Activated CD8-positive, alpha-beta T cell treated with anti-CD3 and anti-CD28 coated beads for 36 hours (primary cell): ENCODE data around the gene CYGB. TPM values are rescaled to one million over a fixed set of nuclear protein-coding genes. Genes with fewer than 3 reads are reported as not detected.
"Not testable (repeated sequence)": the region's sequence is repeated elsewhere in the genome, so short reads cannot be mapped to it uniquely, and the experiment has no call there.

Experiments
- ATAC-seq: fragments of 200-7000 bp; cut with Tn5 transposase; one replicate; pipeline ENCODE4 v1.10.0; 2021; ENCODE audit warnings: mild to moderate bottlenecking, moderate library complexity
- CTCF ChIA-PET: fragments of 350-600 bp; sonication (Branson Sonifier 250); formaldehyde crosslinking; loops from one replicate; lab custom pipeline; 2021; ENCODE audit warnings: antibody characterized with exemption; lab: Charles Lee
- POLR2A ChIA-PET: fragments of 350-600 bp; sonication (Branson Sonifier 250); formaldehyde crosslinking; loops from one replicate; lab custom pipeline; 2021; ENCODE audit warnings: antibody characterized with exemption; lab: Charles Lee
- DNase-seq: peaks from one replicate; pipeline ENCODE4 v3.0.0-alpha.2; 2020
- H3K27ac Mint-ChIP-seq: one replicate; pipeline ENCODE4 v1.8.0; 2021; ENCODE audit warnings: mild to moderate bottlenecking, mixed read lengths
- H3K27me3 Mint-ChIP-seq: one replicate; pipeline ENCODE4 v1.8.0; 2021; ENCODE audit warnings: mixed read lengths
- H3K36me3 Mint-ChIP-seq: one replicate; pipeline ENCODE4 v1.8.0; 2021; ENCODE audit warnings: low read depth, mixed read lengths
- H3K4me1 Mint-ChIP-seq: one replicate; pipeline ENCODE4 v1.8.0; 2021; ENCODE audit warnings: low read depth, mixed read lengths
- H3K4me3 Mint-ChIP-seq: one replicate; pipeline ENCODE4 v1.8.0; 2021; ENCODE audit warnings: mild to moderate bottlenecking, moderate library complexity, mixed read lengths
- H3K9me3 Mint-ChIP-seq: one replicate; pipeline ENCODE4 v1.8.0; 2021; ENCODE audit warnings: mixed read lengths
- intact Hi-C: fragments of 100-400 bp; cut with micrococcal nuclease; formaldehyde crosslinking; loops from one replicate; pipeline ENCODE4 v1.10.0; 2022
- total RNA-seq, 2 experiments: library from RNA; stranded (reverse); gene quantifications; one replicate each; pipeline ENCODE4 v1.2.3, GENCODE V29; 2021
- TF ChIP-seq, protein P1 (sequence below): fragments of 200-600 bp; IDR thresholded peaks from one replicate; pipeline ENCODE4 v1.8.0; 2022; ENCODE audit warnings: antibody characterized with exemption, mild to moderate bottlenecking

Gene CYGB
- total RNA-seq, 2 experiments from 2014 or later, result 0.23 TPM; not detected in 1

- Mint-ChIP-seq H3K4me3 (no peak overlapping the region), H3K9me3 (no peaks in the 10 kb centered on the region), H3K4me1 (peaks cover 15% of the 10 kb centered on the region), H3K36me3 (no peaks in the 10 kb centered on the region), H3K27ac (peak overlapping the region; percentile 46), H3K27me3 (no peaks in the 10 kb centered on the region)
- TF ChIP-seq, protein P1, sequence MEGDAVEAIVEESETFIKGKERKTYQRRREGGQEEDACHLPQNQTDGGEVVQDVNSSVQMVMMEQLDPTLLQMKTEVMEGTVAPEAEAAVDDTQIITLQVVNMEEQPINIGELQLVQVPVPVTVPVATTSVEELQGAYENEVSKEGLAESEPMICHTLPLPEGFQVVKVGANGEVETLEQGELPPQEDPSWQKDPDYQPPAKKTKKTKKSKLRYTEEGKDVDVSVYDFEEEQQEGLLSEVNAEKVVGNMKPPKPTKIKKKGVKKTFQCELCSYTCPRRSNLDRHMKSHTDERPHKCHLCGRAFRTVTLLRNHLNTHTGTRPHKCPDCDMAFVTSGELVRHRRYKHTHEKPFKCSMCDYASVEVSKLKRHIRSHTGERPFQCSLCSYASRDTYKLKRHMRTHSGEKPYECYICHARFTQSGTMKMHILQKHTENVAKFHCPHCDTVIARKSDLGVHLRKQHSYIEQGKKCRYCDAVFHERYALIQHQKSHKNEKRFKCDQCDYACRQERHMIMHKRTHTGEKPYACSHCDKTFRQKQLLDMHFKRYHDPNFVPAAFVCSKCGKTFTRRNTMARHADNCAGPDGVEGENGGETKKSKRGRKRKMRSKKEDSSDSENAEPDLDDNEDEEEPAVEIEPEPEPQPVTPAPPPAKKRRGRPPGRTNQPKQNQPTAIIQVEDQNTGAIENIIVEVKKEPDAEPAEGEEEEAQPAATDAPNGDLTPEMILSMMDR, result peak; percentile 100
- peak; percentile 88 for ATAC-seq
- POLR2A ChIA-PET, result interaction anchor here (1.4 to 2.5 kb wide), 3 partner anchors 28 to 43 kb away, joined by 4 to 8 read pairs (median 6); no protein-coding TSS in a partner anchor
- intact Hi-C loops, result loop anchor here (2.0 to 5.0 kb wide), 2 partner anchors 34 to 101 kb away; no protein-coding TSS in a partner anchor
- CTCF ChIA-PET, result interaction anchor here (0.6 to 6.7 kb wide), 58 partner anchors 8 to 612 kb away, joined by 3 to 104 read pairs (median 6); partner anchors contain the start of genes PRCD, RHBDF2, ST6GALNAC1 and ST6GALNAC2
- DNase-seq, result peak; percentile 82
Observed at GRCh38 chr17:76523084-76524037, 14.1 kb downstream of the CYGB start.

DNA sequence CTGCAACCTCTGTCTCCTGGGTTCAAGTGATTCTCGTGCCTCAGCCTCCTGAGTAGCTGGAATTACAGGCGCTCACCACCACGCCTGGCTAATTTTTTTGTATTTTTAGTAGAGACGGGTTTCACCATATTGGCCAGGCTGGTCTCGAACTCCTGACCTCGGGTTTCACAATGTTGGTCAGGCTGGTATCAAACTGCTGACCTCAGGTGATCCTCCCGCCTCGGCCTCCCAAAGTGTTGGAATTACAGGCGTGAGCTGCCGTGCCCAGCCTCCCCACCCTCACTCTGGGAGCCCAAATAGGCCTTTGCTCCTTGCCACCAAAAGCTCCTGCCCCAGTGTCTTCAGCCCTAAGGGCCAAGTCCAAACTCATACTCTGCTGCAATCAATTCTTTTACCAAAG is 15.8 kb downstream of the CYGB start:
- H3K9me3 Mint-ChIP-seq, ATAC-seq, H3K27ac Mint-ChIP-seq, DNase-seq, H3K27me3 Mint-ChIP-seq, H3K36me3 Mint-ChIP-seq, POLR2A ChIA-PET, H3K4me3 Mint-ChIP-seq: not testable (repeated sequence)
- CTCF ChIA-PET, result interaction anchor here (2.6 to 6.7 kb wide), 6 partner anchors 15 to 160 kb away, joined by 11 to 104 read pairs (median 38); partner anchors contain the start of gene ST6GALNAC2
- H3K4me1 Mint-ChIP-seq, result peaks cover 14% of the 10 kb centered on the region
- intact Hi-C loops, result loop anchor here (2.0 to 5.0 kb wide), 2 partner anchors 36 to 103 kb away; no protein-coding TSS in a partner anchor

GRCh38 chr17:76521262-76521661 is 16.2 kb downstream of the CYGB start:
- Mint-ChIP-seq H3K27me3 (no peaks in the 10 kb centered on the region), H3K36me3 (no peaks in the 10 kb centered on the region), H3K4me3 (no peak overlapping the region), H3K9me3 (no peaks in the 10 kb centered on the region), H3K4me1 (peaks cover 18% of the 10 kb centered on the region), H3K27ac (no peak overlapping the region)
- ChIA-PET POLR2A (interaction anchor here (1.3 kb wide), 1 partner anchor 36 kb away, joined by 3 read pairs; no protein-coding TSS in a partner anchor), CTCF (interaction anchor here (3.7 to 6.7 kb wide), 4 partner anchors 24 to 161 kb away, joined by 36 to 104 read pairs (median 55); no protein-coding TSS in a partner anchor)
- TF ChIP-seq, protein P1, result no peak
- DNase-seq, result no peak
- intact Hi-C loops, result loop anchor here (5.0 kb wide), 1 partner anchor 36 kb away; no protein-coding TSS in a partner anchor
- ATAC-seq, result no peak

DNA sequence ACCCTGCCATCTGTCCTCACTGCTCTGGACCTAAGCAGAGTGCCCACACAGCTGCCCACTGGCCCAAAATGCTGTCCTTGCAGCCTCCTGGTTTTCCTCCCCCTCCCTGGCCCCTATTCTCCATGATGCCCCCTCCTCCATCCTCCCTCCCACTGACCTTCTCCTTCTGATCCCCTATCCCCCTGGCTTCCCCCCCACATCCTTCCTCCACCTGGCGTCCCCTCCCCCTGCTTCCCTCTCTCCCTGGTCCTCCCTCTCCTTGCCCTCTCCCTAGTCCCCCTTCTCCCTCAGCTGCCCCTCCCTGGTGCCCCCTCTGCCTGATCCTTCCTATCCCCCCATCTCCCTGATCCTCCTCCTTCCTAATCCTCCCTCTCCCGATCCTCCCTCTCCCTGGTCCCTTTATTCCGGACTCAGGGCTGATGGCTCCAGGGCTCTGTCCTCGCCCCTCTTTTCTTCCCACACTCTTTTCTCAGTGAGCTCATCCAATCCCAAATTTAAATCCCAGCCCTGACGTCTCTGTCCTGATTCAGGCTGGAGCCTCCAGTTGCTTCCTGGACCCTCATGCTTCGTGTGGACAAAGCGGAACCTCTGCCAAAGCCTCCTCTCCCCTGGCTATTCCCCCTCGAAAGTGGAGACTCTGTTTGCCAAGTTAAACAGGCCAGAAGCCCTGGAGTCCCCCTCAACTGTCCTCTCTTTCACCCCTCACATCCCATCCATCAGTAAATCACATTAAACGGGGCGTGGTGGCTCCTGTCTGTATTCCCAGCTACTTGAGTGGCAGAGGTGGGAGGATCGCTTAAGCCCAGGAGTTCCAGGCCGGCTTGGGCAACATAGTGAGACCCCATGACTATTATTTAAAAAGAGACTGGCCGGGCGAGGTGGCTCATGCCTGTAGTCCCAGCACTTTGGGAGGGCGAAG is 18.2 kb downstream of the CYGB start:
- DNase-seq, result no peak
- no peak overlapping the region for H3K4me3 Mint-ChIP-seq
- no peak overlapping the region for H3K27ac Mint-ChIP-seq
- no peaks in the 10 kb centered on the region for H3K9me3 Mint-ChIP-seq
- no peaks in the 10 kb centered on the region for H3K27me3 Mint-ChIP-seq
- peaks cover 31% of the 10 kb centered on the region for H3K4me1 Mint-ChIP-seq
- H3K36me3 Mint-ChIP-seq, result no peaks in the 10 kb centered on the region
- no peak for ATAC-seq
- TF ChIP-seq, protein P1, result no peak
- ChIA-PET POLR2A (interaction anchor here (0.6 kb wide), 1 partner anchor 284 kb away, joined by 3 read pairs; no protein-coding TSS in a partner anchor), CTCF (interaction anchor here (0.9 to 6.7 kb wide), 3 partner anchors 27 to 163 kb away, joined by 4 to 104 read pairs (median 41); no protein-coding TSS in a partner anchor)
- intact Hi-C loops, result no loop called here
